Vagina (tissue), 2 donors: ENCODE results near the gene NKAIN2. TPM values are rescaled to one million over a fixed set of nuclear protein-coding genes. Genes with fewer than 3 reads are reported as not detected.

Source experiments
- DNase-seq, 2 donors: peaks; one replicate each; pipeline ENCODE4 v3.0.0-alpha.2; 2017; ENCODE audit errors: extremely low spot score in 2 of 2
- H3K27ac ChIP-seq: fragments of 200-600 bp; sonication (generic); one replicate; pipeline ENCODE4 v1.5.1; 2019
- H3K27me3 ChIP-seq: fragments of 200-600 bp; sonication (generic); one replicate; pipeline ENCODE4 v1.5.1; 2019
- H3K36me3 ChIP-seq, 2 donors: fragments of 200-600 bp; sonication (generic); one replicate each; pipeline ENCODE4 v1.5.1; 2017 to 2019
- H3K4me1 ChIP-seq: fragments of 200-600 bp; sonication (generic); one replicate; pipeline ENCODE4 v1.5.1; 2019
- H3K4me3 ChIP-seq, 2 donors: fragments of 200-600 bp; sonication (generic); 1 replicate in 1 of 2; 2 replicates in 1 of 2; pipeline ENCODE4 v1.5.1; 2016 to 2019
- H3K9me3 ChIP-seq: fragments of 200-600 bp; sonication (generic); one replicate; pipeline ENCODE4 v1.5.1; 2019
- CTCF ChIP-seq, 3 experiments: fragments of 450-650 bp in 2 of 3; fragments of 200-600 bp in 1 of 3; sonication (generic) in 1 of 3; IDR thresholded peaks; one replicate each; pipeline ENCODE4 v1.5.1; 2017 to 2019; ENCODE audit warnings: antibody characterized with exemption in 3 of 3, mild to moderate bottlenecking in 2 of 3, moderate library complexity in 2 of 3
- POLR2A ChIP-seq, 2 donors: fragments of 450-650 bp; IDR thresholded peaks; one replicate each; pipeline ENCODE4 v1.6.1; 2017; ENCODE audit warnings: antibody characterized with exemption in 2 of 2, mild to moderate bottlenecking in 2 of 2, moderate library complexity in 2 of 2
- POLR2AphosphoS5 ChIP-seq, 2 donors: sonication (generic); formaldehyde crosslinking; IDR thresholded peaks; one replicate each; pipeline ENCODE4 v1.9.0; 2017; ENCODE audit warnings: antibody characterized with exemption in 2 of 2, mild to moderate bottlenecking in 2 of 2, low read depth in 1 of 2; ENCODE audit not compliant: insufficient read depth in 1 of 2
- intact Hi-C: fragments of 100-400 bp; cut with DNase I; formaldehyde crosslinking; loops from one replicate; pipeline ENCODE4 v1.15.1; 2023
- total RNA-seq: library from RNA; depleted of rRNA; stranded (reverse); fragments of >200 nt; gene quantifications from one replicate; pipeline ENCODE4 v1.2.3, GENCODE V29; 2016

Gene NKAIN2
- total RNA-seq, 1 donor from 2014 or later, result not detected

DNA sequence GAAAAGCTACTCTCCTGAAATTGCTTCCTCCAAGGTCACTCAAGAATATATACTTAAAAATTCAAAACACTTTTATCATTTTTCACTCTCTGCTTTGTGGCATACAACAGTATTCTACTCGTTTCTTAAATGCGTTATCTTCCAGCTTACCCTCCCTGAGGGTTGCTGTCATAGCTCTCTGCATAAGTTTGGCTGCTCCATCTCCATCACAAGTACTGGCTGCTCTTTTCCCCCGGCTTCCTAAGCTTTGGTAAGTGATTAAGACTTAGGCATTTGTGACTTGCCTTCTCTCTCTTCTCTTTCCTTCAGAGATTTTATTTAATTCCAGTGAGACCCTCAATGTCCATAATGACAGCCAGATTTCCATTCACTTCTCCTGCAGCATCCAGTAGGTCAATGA is 128.3 kb downstream of the NKAIN2 start:
- TF ChIP-seq POLR2AphosphoS5 (IDR thresholded peaks at IDR 0.05; ENCODE audit: insufficient read depth in 1 of 2, low read depth in 1 of 2) (no peak), POLR2A (IDR thresholded peaks at IDR 0.05) (no peak), CTCF (IDR thresholded peaks at IDR 0.05) (no peak)
- DNase-seq, result no peak
- Histone ChIP-seq H3K9me3 (no peaks in the 10 kb centered on the region), H3K27me3 (no peaks in the 10 kb centered on the region), H3K4me1 (no peaks in the 10 kb centered on the region), H3K4me3 (no peak overlapping the region), H3K27ac (no peak overlapping the region), H3K36me3 (no peaks in the 10 kb centered on the region)
- intact Hi-C loops, result no loop called here

DNA sequence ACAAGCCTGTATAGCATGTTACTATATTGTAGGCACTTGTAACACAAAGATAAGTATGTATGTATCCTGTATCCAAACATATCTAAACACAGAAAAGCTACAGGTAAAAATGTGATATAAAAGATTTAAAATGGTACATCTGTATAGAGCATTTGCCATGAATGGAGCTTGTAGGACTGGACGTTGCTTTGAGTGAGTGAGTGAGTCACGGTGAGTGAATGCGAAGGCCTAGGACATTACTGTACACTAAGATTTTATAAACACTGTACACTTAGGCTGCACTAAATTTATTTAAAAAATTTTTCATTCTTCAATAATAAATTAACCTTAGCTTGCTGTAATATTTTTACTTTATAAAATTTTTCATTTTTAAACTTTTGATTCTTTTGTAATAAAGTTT is 136.9 kb downstream of the NKAIN2 start:
- Histone ChIP-seq H3K4me3 (no peak overlapping the region), H3K27me3 (no peaks in the 10 kb centered on the region), H3K9me3 (no peaks in the 10 kb centered on the region), H3K36me3 (no peaks in the 10 kb centered on the region), H3K27ac (no peak overlapping the region), H3K4me1 (no peaks in the 10 kb centered on the region)
- intact Hi-C loops, result no loop called here
- DNase-seq, result no peak
- TF ChIP-seq POLR2AphosphoS5 (IDR thresholded peaks at IDR 0.05; ENCODE audit: insufficient read depth in 1 of 2, low read depth in 1 of 2) (no peak), POLR2A (IDR thresholded peaks at IDR 0.05) (no peak), CTCF (IDR thresholded peaks at IDR 0.05) (no peak)

DNA sequence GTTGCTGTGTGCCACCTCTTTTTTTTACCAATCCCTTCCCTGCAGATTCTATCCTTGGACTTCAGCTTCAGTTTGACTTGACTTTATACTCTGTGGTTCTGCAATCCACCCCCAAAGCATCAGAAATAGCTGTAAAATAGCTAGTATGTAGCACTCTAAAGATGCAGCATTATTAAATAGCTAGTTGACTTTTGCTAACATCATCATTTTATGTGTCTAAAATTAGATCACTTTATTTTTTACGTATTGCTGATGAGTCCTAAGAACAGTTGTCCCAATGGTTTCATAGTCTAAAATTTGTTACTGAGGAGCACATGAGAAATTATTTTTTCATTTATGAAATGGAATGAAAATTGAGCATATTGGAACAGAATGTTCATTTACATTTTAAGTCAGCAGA is 138.2 kb downstream of the NKAIN2 start:
- TF ChIP-seq CTCF (IDR thresholded peaks at IDR 0.05) (no peak), POLR2A (IDR thresholded peaks at IDR 0.05) (no peak), POLR2AphosphoS5 (IDR thresholded peaks at IDR 0.05; ENCODE audit: insufficient read depth in 1 of 2, low read depth in 1 of 2) (no peak)
- no peaks in the 10 kb centered on the region for H3K27me3 ChIP-seq
- no peak overlapping the region for H3K27ac ChIP-seq
- no peaks in the 10 kb centered on the region for H3K4me1 ChIP-seq
- DNase-seq, result no peak
- no peaks in the 10 kb centered on the region for H3K36me3 ChIP-seq
- no peak overlapping the region for H3K4me3 ChIP-seq
- no peaks in the 10 kb centered on the region for H3K9me3 ChIP-seq
- intact Hi-C loops, result no loop called here

- TF ChIP-seq POLR2AphosphoS5 (IDR thresholded peaks at IDR 0.05; ENCODE audit: insufficient read depth in 1 of 2, low read depth in 1 of 2), result no peak
- TF ChIP-seq POLR2A (IDR thresholded peaks at IDR 0.05), result no peak
- no peak for TF ChIP-seq CTCF (IDR thresholded peaks at IDR 0.05)
- H3K27ac ChIP-seq, result no peak overlapping the region
- no peak for DNase-seq
- no peak overlapping the region for H3K4me3 ChIP-seq
- no peaks in the 10 kb centered on the region for H3K27me3 ChIP-seq
- intact Hi-C loops, result no loop called here
- H3K36me3 ChIP-seq, result no peaks in the 10 kb centered on the region
- H3K9me3 ChIP-seq, result no peaks in the 10 kb centered on the region
- H3K4me1 ChIP-seq, result no peaks in the 10 kb centered on the region
Observed at GRCh38 chr6:123945386-123945785, 141.7 kb downstream of the NKAIN2 start.

DNA sequence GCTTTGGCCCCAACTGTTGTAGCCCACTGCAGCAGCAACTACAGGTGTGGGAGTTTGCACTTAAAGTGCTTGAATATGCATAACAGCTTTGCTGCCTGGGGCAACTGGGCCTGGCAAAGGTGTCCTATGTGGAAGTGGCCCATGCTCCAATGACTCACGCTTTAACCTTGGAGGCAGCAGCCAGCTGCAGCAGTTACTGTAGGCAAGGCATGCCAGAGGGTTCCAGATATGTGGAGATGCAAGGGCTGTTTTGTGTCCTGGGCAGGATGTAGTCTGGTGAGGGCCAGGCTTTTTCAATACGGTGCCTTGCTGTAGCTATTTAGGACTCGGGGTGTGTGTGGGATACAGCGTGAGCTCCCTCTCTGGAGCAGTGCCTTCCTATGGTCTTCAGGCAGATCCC is 150.3 kb downstream of the NKAIN2 start:
- no peaks in the 10 kb centered on the region for H3K36me3 ChIP-seq
- no peak overlapping the region for H3K4me3 ChIP-seq
- H3K4me1 ChIP-seq, result no peaks in the 10 kb centered on the region
- DNase-seq, result no peak
- TF ChIP-seq POLR2AphosphoS5 (IDR thresholded peaks at IDR 0.05; ENCODE audit: insufficient read depth in 1 of 2, low read depth in 1 of 2) (no peak), POLR2A (IDR thresholded peaks at IDR 0.05) (no peak), CTCF (IDR thresholded peaks at IDR 0.05) (no peak)
- no peak overlapping the region for H3K27ac ChIP-seq
- intact Hi-C loops, result no loop called here
- no peaks in the 10 kb centered on the region for H3K27me3 ChIP-seq
- no peaks in the 10 kb centered on the region for H3K9me3 ChIP-seq
